Liver (tissue), 3 donors: Measurements from ENCODE around the gene ACTR10.

ENCODE experiments used
- ATF3 ChIP-seq: IDR thresholded peaks from 2 replicates; pipeline ENCODE4 v1.6.1; 2016; ENCODE audit warnings: antibody characterized with exemption
- TF ChIP-seq, protein P1 (sequence below): fragments of 150-350 bp; IDR thresholded peaks from 2 replicates; pipeline ENCODE4 v1.5.1; 2017; ENCODE audit warnings: improper control_type of control experiment, low read depth, low read length; ENCODE audit not compliant: missing input control
- donor health status: healthy.
- donor health status: healthy.

DNA sequence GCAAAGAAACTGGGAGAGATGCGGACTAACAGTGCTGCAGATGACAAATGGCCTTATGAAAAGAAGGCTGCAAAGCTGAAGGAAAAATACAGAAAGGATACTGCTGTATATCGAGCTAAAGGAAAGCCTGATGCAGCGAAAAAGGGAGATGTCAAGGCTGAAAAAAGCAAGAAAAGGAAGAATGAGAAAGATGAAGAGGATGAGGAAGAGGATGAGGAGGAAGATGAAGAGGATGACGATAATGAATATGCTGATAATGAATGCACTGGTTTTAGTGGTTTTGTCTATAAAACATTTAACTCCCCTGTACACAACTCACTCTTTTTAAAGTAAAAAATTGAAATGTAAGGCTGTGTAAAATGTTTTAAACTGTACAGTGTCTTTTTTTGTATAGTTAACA lies 85.2 kb downstream of the ACTR10 start:
- no peak for TF ChIP-seq ATF3
- TF ChIP-seq, protein P1, sequence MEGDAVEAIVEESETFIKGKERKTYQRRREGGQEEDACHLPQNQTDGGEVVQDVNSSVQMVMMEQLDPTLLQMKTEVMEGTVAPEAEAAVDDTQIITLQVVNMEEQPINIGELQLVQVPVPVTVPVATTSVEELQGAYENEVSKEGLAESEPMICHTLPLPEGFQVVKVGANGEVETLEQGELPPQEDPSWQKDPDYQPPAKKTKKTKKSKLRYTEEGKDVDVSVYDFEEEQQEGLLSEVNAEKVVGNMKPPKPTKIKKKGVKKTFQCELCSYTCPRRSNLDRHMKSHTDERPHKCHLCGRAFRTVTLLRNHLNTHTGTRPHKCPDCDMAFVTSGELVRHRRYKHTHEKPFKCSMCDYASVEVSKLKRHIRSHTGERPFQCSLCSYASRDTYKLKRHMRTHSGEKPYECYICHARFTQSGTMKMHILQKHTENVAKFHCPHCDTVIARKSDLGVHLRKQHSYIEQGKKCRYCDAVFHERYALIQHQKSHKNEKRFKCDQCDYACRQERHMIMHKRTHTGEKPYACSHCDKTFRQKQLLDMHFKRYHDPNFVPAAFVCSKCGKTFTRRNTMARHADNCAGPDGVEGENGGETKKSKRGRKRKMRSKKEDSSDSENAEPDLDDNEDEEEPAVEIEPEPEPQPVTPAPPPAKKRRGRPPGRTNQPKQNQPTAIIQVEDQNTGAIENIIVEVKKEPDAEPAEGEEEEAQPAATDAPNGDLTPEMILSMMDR: no peak
